22Rv1 (cell line): Measurements from ENCODE around the gene GALT.

Experiments
- CTCF ChIP-seq: fragments of 450-650 bp; IDR thresholded peaks from 2 replicates; pipeline ENCODE4 v1.5.1; 2017; ENCODE audit warnings: mild to moderate bottlenecking
- ZFX ChIP-seq: fragments of 450-650 bp; IDR thresholded peaks from 2 replicates; pipeline ENCODE4 v1.6.1; 2017; ENCODE audit warnings: antibody characterized with exemption, borderline replicate concordance

- TF ChIP-seq CTCF (no peak), ZFX (no peak)
Observed at GRCh38 chr9:34691936-34692315, 45.5 kb downstream of the GALT start.
